IMR-90 (cell line): ENCODE data around the gene FOXD4L1. TPM values are rescaled to one million over a fixed set of nuclear protein-coding genes. Genes with fewer than 3 reads are reported as not detected.
"Not testable (repeated sequence)": the region's sequence is repeated elsewhere in the genome, so short reads cannot be mapped to it uniquely, and the experiment has no call there.

Experiments used
- ATAC-seq: fragments of 200-7000 bp; cut with Tn5 transposase; 2 replicates; pipeline ENCODE4 v1.9.1; 2020; ENCODE audit warnings: low read depth, mild to moderate bottlenecking, moderate library complexity
- BruUV-seq: library from RNA; stranded (reverse); fragments of 400-500 nt; replicated peaks from 2 replicates; lab custom pipeline; 2021; lab: Mats Ljungman, UMichigan
- CTCF ChIA-PET: fragments of 300-600 bp; formaldehyde crosslinking; extraction: SDS; loops from one replicate; lab custom pipeline; 2021; ENCODE audit warnings: antibody characterized with exemption; lab: Yijun Ruan, JAX
- POLR2A ChIA-PET: fragments of 300-600 bp; sonication (Branson Sonifier 250); formaldehyde crosslinking; loops from one replicate; lab custom pipeline; 2022; ENCODE audit warnings: antibody characterized with exemption; ENCODE audit not compliant: unreplicated experiment; lab: Charles Lee
- DNase-seq: peaks from one replicate; pipeline ENCODE4 v3.0.0; 2013
- H2AFZ ChIP-seq: replicated peaks from 2 replicates; pipeline ENCODE3; 2013; ENCODE audit warnings: low read length, mild to moderate bottlenecking; ENCODE audit not compliant: poor library complexity
- H2AK5ac ChIP-seq: 2 replicates; pipeline ENCODE4 v1.6.1; 2013; ENCODE audit warnings: low read depth, low read length, inconsistent platforms
- H2AK9ac ChIP-seq: replicated peaks from 2 replicates; pipeline ENCODE3; 2013; ENCODE audit warnings: mild to moderate bottlenecking, low read depth, low read length, moderate library complexity; ENCODE audit not compliant: poor library complexity
- H2BK120ac ChIP-seq: 2 replicates; pipeline ENCODE4 v1.6.1; 2013; ENCODE audit warnings: low read depth, low read length, inconsistent platforms
- H2BK15ac ChIP-seq: 3 replicates; pipeline ENCODE4 v1.6.1; 2013; ENCODE audit warnings: low read depth, low read length, inconsistent platforms
- H2BK20ac ChIP-seq: 2 replicates; pipeline ENCODE4 v1.6.1; 2013; ENCODE audit warnings: low read depth, mild to moderate bottlenecking, inconsistent platforms, low read length, moderate library complexity
- H2BK5ac ChIP-seq: 2 replicates; pipeline ENCODE4 v1.6.1; 2013; ENCODE audit warnings: mild to moderate bottlenecking, low read depth, low read length, inconsistent platforms; ENCODE audit not compliant: poor library complexity, severe bottlenecking
- H3K14ac ChIP-seq: replicated peaks from 2 replicates; pipeline ENCODE4 v1.6.1; 2013; ENCODE audit warnings: low read depth, low read length, inconsistent platforms
- H3K18ac ChIP-seq: 2 replicates; pipeline ENCODE4 v1.6.1; 2013; ENCODE audit warnings: low read depth, low read length, control low read depth
- H3K23ac ChIP-seq: 2 replicates; pipeline ENCODE4 v1.6.1; 2013; ENCODE audit warnings: low read depth, low read length, inconsistent platforms
- H3K27ac ChIP-seq: 2 replicates; pipeline ENCODE4 v1.5.1; 2013; ENCODE audit warnings: mild to moderate bottlenecking, control low read depth, low read length; ENCODE audit not compliant: insufficient read depth
- H3K27me3 ChIP-seq: 2 replicates; pipeline ENCODE4 v1.6.1; 2013; ENCODE audit warnings: low read length; ENCODE audit not compliant: control insufficient read depth, insufficient read depth
- H3K36me3 ChIP-seq: 2 replicates; pipeline ENCODE4 v1.6.1; 2013; ENCODE audit warnings: low read length, mixed read lengths; ENCODE audit not compliant: control insufficient read depth, insufficient read depth
- H3K4ac ChIP-seq: 2 replicates; pipeline ENCODE4 v1.6.1; 2013; ENCODE audit warnings: low read depth, low read length, inconsistent platforms
- H3K4me1 ChIP-seq: 2 replicates; pipeline ENCODE4 v1.6.1; 2013; ENCODE audit warnings: low read length, mixed read lengths; ENCODE audit not compliant: control insufficient read depth, insufficient read depth
- H3K4me2 ChIP-seq: 2 replicates; pipeline ENCODE4 v1.6.1; 2013; ENCODE audit warnings: low read depth, mild to moderate bottlenecking, control low read depth, low read length, moderate library complexity
- H3K4me3 ChIP-seq: 2 replicates; pipeline ENCODE4 v1.5.1; 2013; ENCODE audit warnings: low read depth, mild to moderate bottlenecking, control low read depth, low read length, moderate library complexity; ENCODE audit not compliant: insufficient read depth
- H3K56ac ChIP-seq: 2 replicates; pipeline ENCODE4 v1.6.1; 2013; ENCODE audit warnings: low read length, inconsistent platforms; ENCODE audit not compliant: insufficient read depth; ENCODE audit errors: extremely low read depth
- H3K79me1 ChIP-seq, 2 experiments: 2 replicates each; pipeline ENCODE4 v1.6.1; 2013; ENCODE audit warnings: low read length in 2 of 2, inconsistent platforms in 1 of 2, low read depth in 1 of 2
- H3K9ac ChIP-seq: 2 replicates; pipeline ENCODE4 v1.6.1; 2013; ENCODE audit warnings: low read depth, low read length, control low read depth
- H3K9me1 ChIP-seq: 2 replicates; pipeline ENCODE4 v1.6.1; 2013; ENCODE audit warnings: low read length, inconsistent platforms; ENCODE audit not compliant: insufficient read depth
- H3K9me3 ChIP-seq: 2 replicates; pipeline ENCODE4 v1.6.1; 2013; ENCODE audit warnings: low read length; ENCODE audit not compliant: control insufficient read depth, insufficient read depth
- H4K20me1 ChIP-seq: 2 replicates; pipeline ENCODE4 v1.6.1; 2013; ENCODE audit warnings: low read length, inconsistent platforms; ENCODE audit not compliant: insufficient read depth
- H4K5ac ChIP-seq: 2 replicates; pipeline ENCODE4 v1.6.1; 2013; ENCODE audit warnings: mild to moderate bottlenecking, low read depth, low read length, control low read depth
- H4K8ac ChIP-seq, 2 experiments: 2 replicates each; pipeline ENCODE4 v1.6.1; 2013; ENCODE audit warnings: low read depth in 2 of 2, low read length in 2 of 2, control low read depth in 1 of 2, inconsistent platforms in 1 of 2
- H4K91ac ChIP-seq: 2 replicates; pipeline ENCODE4 v1.6.1; 2013; ENCODE audit warnings: low read depth, low read length, inconsistent platforms; ENCODE audit not compliant: insufficient read depth
- WGBS, 2 experiments: methylation state at CpG; one replicate each; pipeline versions ENCODE4 v1.1.5 to v1.1.7; 2013; ENCODE audit warnings: missing lambda C conversion rate in 2 of 2; ENCODE audit not compliant: insufficient read length in 1 of 2; ENCODE audit errors: extremely low coverage in 2 of 2; 5-methylcytosine and 5-hydroxymethylcytosine counted together
- dilution Hi-C: fragments of 300-500 bp; cut with HindIII; formaldehyde crosslinking; loops from one replicate; pipeline ENCODE4 v1.14.3; 2018; ENCODE audit warnings: low sequenced_read_pairs; ENCODE audit not compliant: unreplicated experiment
- in situ Hi-C: fragments of 300-500 bp; cut with MboI; formaldehyde crosslinking; loops from 3 replicates; pipeline ENCODE4 v1.14.3; 2019; ENCODE audit warnings: low sequenced_read_pairs, inconsistent platforms, mixed read lengths
- intact Hi-C: fragments of 100-400 bp; cut with micrococcal nuclease; formaldehyde crosslinking; loops from 2 replicates; pipeline ENCODE4 v1.10.0; 2022
- polyA plus RNA-seq, 3 experiments: library from polyadenylated mRNA; depleted of rRNA; stranded (reverse); fragments of >200 nt; gene quantifications; 2 replicates each; pipeline ENCODE4 v1.2.3, GENCODE V29; 2012; ENCODE audit warnings: low replicate concordance in 1 of 3
- total RNA-seq: library from RNA; depleted of rRNA; stranded (reverse); fragments of >200 nt; gene quantifications from 2 replicates; pipeline ENCODE4 v1.2.3, GENCODE V29; 2012

The FOXD4L1 gene
- total and polyA plus RNA-seq, 2 of the 4 experiments (the other 2 are of a cell fraction): not detected

GRCh38 chr2:113510913-113511312, 12.4 kb downstream of the FOXD4L1 start:
- H2BK5ac ChIP-seq, H4K91ac ChIP-seq, H2BK120ac ChIP-seq, H3K9ac ChIP-seq, POLR2A ChIA-PET, H4K5ac ChIP-seq, H2AK9ac ChIP-seq, H3K18ac ChIP-seq, H3K79me1 ChIP-seq, H3K27ac ChIP-seq, H2BK20ac ChIP-seq, H2AK5ac ChIP-seq, H4K8ac ChIP-seq, intact Hi-C loops, H3K14ac ChIP-seq, H3K36me3 ChIP-seq, H3K4me2 ChIP-seq, H3K4me3 ChIP-seq, H3K4me1 ChIP-seq, ATAC-seq, H2BK15ac ChIP-seq, BruUV-seq, in situ Hi-C loops, dilution Hi-C loops, H3K23ac ChIP-seq, H3K4ac ChIP-seq, H3K9me3 ChIP-seq, H3K9me1 ChIP-seq, H4K20me1 ChIP-seq, H2AFZ ChIP-seq, CTCF ChIA-PET, H3K56ac ChIP-seq, DNase-seq: not testable (repeated sequence)
- H3K27me3 ChIP-seq: peaks cover 10% of the 10 kb centered on the region
- WGBS, 2 experiments: no CpG with 5 or more reads among the region's 3 CpGs

GRCh38 chr2:113511859-113512258, 13.4 kb downstream of the FOXD4L1 start:
- BruUV-seq, H4K8ac ChIP-seq, H2BK20ac ChIP-seq, H3K27ac ChIP-seq, H3K18ac ChIP-seq, H3K4me1 ChIP-seq, POLR2A ChIA-PET, H3K79me1 ChIP-seq, H3K4me3 ChIP-seq, H2AK5ac ChIP-seq, H3K4ac ChIP-seq, H3K14ac ChIP-seq, H3K9me3 ChIP-seq, H2AFZ ChIP-seq, H2BK120ac ChIP-seq, H3K9me1 ChIP-seq, CTCF ChIA-PET, DNase-seq, H2BK5ac ChIP-seq, H4K91ac ChIP-seq, H4K5ac ChIP-seq, in situ Hi-C loops, H3K56ac ChIP-seq, H4K20me1 ChIP-seq, H2BK15ac ChIP-seq, ATAC-seq, H3K23ac ChIP-seq, H3K4me2 ChIP-seq, intact Hi-C loops, H3K9ac ChIP-seq, H3K36me3 ChIP-seq, H2AK9ac ChIP-seq, dilution Hi-C loops: not testable (repeated sequence)
- H3K27me3 ChIP-seq: peaks cover 10% of the 10 kb centered on the region
- no CpG with 5 or more reads among the region's 14 CpGs for WGBS, 2 experiments
